DOHH2 (cell line): ENCODE results near the gene TFCP2L1.
"Not testable (repeated sequence)": the region's sequence is repeated elsewhere in the genome, so short reads cannot be mapped to it uniquely, and the experiment has no call there.

Experiments
- EZH2phosphoT487 ChIP-seq: fragments of 200-600 bp; sonication (generic); IDR thresholded peaks from 2 replicates; pipeline ENCODE4 v1.6.1; 2017; ENCODE audit warnings: borderline replicate concordance, mild to moderate bottlenecking, antibody characterized with exemption, low read length, moderate library complexity, mixed read lengths
- TF ChIP-seq, protein P1 (sequence below): fragments of 200-600 bp; sonication (generic); IDR thresholded peaks from one replicate; pipeline ENCODE4 v1.5.1; 2014; ENCODE audit warnings: antibody characterized with exemption, mild to moderate bottlenecking, low read depth, low read length; ENCODE audit not compliant: poor library complexity, severe bottlenecking

DNA sequence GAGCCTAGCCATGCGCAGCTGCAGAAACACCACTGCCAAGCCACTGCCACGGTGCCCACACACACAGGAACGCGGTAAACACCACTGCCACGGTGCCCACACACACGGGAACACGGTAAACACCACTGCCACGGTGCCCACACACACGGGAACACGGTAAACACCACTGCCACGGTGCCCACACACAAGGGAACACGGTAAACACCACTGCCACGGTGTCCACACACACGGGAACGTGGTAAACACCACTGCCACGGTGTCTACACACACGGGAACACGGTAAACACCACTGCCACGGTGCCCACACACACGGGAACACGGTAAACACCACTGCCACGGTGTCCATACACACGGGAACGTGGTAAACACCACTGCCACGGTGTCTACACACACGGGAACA, 59.3 kb downstream of the TFCP2L1 start:
- TF ChIP-seq, protein P1, sequence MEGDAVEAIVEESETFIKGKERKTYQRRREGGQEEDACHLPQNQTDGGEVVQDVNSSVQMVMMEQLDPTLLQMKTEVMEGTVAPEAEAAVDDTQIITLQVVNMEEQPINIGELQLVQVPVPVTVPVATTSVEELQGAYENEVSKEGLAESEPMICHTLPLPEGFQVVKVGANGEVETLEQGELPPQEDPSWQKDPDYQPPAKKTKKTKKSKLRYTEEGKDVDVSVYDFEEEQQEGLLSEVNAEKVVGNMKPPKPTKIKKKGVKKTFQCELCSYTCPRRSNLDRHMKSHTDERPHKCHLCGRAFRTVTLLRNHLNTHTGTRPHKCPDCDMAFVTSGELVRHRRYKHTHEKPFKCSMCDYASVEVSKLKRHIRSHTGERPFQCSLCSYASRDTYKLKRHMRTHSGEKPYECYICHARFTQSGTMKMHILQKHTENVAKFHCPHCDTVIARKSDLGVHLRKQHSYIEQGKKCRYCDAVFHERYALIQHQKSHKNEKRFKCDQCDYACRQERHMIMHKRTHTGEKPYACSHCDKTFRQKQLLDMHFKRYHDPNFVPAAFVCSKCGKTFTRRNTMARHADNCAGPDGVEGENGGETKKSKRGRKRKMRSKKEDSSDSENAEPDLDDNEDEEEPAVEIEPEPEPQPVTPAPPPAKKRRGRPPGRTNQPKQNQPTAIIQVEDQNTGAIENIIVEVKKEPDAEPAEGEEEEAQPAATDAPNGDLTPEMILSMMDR = not testable (repeated sequence)
- not testable (repeated sequence) for TF ChIP-seq EZH2phosphoT487
